ENCODE results near the gene SSBP3.

GRCh38 chr1:54218883-54219687 is 187.1 kb downstream of the SSBP3 start:
- TF ChIP-seq, protein P1, sequence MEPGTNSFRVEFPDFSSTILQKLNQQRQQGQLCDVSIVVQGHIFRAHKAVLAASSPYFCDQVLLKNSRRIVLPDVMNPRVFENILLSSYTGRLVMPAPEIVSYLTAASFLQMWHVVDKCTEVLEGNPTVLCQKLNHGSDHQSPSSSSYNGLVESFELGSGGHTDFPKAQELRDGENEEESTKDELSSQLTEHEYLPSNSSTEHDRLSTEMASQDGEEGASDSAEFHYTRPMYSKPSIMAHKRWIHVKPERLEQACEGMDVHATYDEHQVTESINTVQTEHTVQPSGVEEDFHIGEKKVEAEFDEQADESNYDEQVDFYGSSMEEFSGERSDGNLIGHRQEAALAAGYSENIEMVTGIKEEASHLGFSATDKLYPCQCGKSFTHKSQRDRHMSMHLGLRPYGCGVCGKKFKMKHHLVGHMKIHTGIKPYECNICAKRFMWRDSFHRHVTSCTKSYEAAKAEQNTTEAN (CRISPR knock-in tag; conservative IDR thresholded peaks at IDR 0.05) = no peak
- TF ChIP-seq ELF1 (CRISPR knock-in tag; IDR thresholded peaks at IDR 0.05) (no peak), ZNF670 (CRISPR knock-in tag; IDR thresholded peaks at IDR 0.05; ENCODE audit: borderline replicate concordance) (no peak), ZSCAN25 (CRISPR knock-in tag; IDR thresholded peaks at IDR 0.05) (no peak), ZNF3 (CRISPR knock-in tag; IDR thresholded peaks at IDR 0.05) (no peak), ZNF260 (CRISPR knock-in tag; IDR thresholded peaks at IDR 0.05; ENCODE audit: borderline replicate concordance, low read depth) (no peak), ZBTB42 (CRISPR knock-in tag; IDR thresholded peaks at IDR 0.05) (no peak), NFYB (CRISPR knock-in tag; IDR thresholded peaks at IDR 0.05) (no peak), ZNF354B (CRISPR knock-in tag; IDR thresholded peaks at IDR 0.05) (no peak)
- TF ChIP-seq, protein P2, sequence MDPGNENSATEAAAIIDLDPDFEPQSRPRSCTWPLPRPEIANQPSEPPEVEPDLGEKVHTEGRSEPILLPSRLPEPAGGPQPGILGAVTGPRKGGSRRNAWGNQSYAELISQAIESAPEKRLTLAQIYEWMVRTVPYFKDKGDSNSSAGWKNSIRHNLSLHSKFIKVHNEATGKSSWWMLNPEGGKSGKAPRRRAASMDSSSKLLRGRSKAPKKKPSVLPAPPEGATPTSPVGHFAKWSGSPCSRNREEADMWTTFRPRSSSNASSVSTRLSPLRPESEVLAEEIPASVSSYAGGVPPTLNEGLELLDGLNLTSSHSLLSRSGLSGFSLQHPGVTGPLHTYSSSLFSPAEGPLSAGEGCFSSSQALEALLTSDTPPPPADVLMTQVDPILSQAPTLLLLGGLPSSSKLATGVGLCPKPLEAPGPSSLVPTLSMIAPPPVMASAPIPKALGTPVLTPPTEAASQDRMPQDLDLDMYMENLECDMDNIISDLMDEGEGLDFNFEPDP (CRISPR knock-in tag; conservative IDR thresholded peaks at IDR 0.05) = no peak
- TF ChIP-seq, protein P3, sequence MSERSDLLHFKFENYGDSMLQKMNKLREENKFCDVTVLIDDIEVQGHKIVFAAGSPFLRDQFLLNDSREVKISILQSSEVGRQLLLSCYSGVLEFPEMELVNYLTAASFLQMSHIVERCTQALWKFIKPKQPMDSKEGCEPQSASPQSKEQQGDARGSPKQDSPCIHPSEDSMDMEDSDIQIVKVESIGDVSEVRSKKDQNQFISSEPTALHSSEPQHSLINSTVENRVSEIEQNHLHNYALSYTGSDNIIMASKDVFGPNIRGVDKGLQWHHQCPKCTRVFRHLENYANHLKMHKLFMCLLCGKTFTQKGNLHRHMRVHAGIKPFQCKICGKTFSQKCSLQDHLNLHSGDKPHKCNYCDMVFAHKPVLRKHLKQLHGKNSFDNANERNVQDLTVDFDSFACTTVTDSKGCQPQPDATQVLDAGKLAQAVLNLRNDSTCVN (CRISPR knock-in tag; IDR thresholded peaks at IDR 0.05; ENCODE audit: borderline replicate concordance) = no peak
- TF ChIP-seq, protein P4, sequence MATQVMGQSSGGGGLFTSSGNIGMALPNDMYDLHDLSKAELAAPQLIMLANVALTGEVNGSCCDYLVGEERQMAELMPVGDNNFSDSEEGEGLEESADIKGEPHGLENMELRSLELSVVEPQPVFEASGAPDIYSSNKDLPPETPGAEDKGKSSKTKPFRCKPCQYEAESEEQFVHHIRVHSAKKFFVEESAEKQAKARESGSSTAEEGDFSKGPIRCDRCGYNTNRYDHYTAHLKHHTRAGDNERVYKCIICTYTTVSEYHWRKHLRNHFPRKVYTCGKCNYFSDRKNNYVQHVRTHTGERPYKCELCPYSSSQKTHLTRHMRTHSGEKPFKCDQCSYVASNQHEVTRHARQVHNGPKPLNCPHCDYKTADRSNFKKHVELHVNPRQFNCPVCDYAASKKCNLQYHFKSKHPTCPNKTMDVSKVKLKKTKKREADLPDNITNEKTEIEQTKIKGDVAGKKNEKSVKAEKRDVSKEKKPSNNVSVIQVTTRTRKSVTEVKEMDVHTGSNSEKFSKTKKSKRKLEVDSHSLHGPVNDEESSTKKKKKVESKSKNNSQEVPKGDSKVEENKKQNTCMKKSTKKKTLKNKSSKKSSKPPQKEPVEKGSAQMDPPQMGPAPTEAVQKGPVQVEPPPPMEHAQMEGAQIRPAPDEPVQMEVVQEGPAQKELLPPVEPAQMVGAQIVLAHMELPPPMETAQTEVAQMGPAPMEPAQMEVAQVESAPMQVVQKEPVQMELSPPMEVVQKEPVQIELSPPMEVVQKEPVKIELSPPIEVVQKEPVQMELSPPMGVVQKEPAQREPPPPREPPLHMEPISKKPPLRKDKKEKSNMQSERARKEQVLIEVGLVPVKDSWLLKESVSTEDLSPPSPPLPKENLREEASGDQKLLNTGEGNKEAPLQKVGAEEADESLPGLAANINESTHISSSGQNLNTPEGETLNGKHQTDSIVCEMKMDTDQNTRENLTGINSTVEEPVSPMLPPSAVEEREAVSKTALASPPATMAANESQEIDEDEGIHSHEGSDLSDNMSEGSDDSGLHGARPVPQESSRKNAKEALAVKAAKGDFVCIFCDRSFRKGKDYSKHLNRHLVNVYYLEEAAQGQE (IDR thresholded peaks at IDR 0.05; ENCODE audit: borderline replicate concordance in 1 of 2, low read depth in 1 of 2, low read length in 2 of 2) = no peak
